Amniotic stem cell (primary cell): ENCODE results near the gene C19orf12.
A peak's percentile ranks its signal among the peaks of the same experiment; 100 is the strongest.

Experiments used
- DNase-seq: peaks from one replicate; lab custom pipeline; 2025; lab: John Stamatoyannopoulos, UW

C19orf12 gene

DNA sequence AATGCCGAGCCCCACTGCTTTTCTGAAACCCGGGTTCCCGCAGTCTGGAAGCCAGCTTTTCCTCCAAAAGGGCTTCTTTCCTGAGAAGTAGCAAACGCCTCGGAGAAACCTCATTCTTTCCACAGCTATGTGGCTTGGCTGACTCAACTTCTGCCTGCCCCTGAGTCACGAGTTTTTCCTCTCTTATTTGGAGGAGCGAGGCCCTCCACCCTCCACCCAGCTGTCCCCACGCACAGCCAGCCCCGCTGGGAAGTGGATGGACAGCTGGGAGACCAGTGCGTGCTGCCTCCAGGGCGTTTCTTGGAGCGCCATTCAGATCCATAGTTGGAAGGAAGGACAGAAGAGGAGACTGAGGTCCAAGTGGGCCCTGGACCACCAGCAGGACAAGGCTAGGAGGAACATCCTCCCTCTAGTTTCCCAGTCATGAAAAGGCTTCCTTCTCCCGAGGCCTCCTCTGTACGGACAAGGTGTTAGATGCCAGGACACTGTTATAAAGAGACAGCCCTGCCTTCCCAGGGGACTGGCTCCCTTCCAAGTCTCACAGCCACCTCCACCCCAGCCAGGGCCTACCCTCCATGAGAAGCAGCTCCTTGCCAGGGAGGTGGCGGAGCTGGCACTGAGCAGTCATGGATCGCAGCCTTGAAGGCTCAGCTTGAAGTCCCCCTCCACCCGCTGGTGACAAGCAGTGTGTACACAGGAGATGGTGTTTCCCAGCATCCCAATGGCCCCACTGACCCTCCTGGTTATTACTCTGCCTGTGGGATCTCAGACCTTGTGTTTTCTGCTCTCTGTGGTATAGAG is 52.3 kb downstream of the C19orf12 start:
- DNase-seq = peak; percentile 96

- DNase-seq = no peak
Measured at GRCh38 chr19:29662278-29662603, 52.8 kb downstream of the C19orf12 start.

DNA sequence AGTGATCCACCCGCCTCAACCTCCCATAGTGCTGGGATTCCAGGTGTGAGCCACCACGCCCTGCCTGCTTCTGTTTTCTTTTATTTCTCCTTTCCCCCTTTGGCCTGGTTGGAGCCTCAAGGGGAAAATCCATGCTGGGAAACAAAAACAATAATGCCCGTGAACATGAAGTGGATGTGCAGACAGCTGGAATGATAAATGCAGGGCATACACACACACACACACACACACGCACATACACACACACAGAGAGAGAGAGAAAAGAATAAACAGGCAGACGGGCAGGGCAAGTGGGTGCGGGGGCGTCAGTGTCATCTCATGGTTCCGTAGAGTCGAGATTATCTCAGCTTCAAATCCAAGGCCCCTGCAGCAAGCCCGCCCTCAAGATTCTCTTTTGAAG is 54.2 kb downstream of the C19orf12 start:
- no peak for DNase-seq

DNA sequence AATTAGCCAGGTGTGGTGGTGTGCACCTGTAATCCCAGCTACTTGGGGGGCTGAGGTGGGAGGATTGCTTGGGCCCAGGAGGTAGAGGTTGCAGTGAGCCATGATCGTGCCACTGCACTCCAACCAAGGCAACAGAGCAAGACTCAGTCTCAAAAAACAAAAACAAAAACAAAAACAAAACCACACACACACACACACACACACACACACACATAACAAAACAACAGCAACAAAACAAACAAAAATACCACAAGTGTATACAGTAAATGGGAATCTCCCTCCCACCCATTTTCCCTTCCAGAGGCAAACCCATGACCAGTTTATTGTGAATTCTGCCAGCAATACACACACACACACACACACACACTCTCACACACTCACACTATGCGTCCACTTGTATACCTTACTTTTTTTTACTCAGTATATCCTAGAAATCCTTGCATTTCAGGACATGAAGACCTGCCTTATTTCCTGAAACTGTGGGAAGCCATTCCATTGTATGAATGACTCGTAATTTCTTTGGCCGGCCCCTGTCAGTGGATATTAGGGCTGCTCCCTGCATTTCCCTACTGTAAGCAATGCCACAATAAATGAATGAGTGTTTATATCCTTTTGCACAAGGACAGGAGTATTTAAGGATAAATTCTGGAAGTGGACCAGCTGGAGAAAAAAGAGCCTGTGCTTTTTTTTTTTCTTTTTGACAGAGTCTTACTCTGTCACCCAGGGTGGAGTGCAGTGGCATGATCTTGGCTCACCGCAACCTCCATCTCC is 56.7 kb downstream of the C19orf12 start:
- DNase-seq = no peak

DNA sequence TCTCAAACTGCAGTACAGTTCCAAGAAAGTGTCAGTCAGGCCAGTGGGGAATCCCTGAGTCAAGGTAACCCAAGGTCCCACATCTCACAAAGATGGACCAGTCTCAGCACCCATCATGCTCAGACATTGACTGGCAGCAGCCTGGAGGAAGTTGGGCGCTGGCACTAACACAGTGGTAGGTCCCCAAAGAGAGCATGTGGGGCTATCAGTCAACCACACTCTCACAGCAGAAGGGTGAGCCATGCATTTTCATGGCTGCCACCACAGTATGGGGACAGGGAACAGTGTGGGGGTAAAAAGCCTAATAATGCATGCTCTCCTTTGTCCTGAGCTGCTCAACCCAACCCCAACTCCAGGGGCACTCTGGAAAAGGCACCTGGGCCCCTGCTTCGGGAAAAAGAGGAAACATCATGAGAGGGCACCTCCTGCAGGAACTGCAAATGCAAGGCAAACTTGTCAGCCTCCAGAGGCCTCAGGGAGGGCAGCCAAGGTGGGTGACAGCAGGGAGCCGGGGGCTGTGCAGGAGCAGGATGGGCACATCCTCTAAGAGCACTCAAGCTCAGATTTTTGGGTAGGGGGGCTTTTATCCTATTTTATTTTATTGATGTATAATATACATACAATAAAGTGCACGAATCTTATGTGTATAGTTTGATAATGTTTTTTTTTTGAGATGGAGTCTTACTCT is 59.3 kb downstream of the C19orf12 start:
- DNase-seq = no peak

DNA sequence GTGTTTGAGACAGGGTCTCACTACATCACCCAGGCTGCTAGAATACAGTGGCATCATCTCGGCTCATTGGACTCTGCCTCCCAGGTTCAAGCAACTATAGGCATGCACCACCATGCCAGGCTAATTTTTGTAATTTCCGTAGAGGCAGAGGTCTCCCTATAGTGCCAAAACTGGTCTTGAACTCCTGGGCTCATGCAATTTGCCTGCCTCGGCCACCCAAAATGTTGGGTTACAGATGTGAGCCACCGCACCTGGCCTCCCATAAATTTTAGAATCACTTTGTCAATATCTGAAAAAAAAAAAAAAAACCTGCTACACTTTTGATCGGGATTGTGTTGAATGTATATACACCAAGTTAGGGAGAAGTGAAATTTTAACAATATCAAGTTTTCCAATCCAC is 61.7 kb downstream of the C19orf12 start:
- DNase-seq = no peak

- DNase-seq = no peak
Measured at GRCh38 chr19:29651622-29652394, 63.3 kb downstream of the C19orf12 start.

DNA sequence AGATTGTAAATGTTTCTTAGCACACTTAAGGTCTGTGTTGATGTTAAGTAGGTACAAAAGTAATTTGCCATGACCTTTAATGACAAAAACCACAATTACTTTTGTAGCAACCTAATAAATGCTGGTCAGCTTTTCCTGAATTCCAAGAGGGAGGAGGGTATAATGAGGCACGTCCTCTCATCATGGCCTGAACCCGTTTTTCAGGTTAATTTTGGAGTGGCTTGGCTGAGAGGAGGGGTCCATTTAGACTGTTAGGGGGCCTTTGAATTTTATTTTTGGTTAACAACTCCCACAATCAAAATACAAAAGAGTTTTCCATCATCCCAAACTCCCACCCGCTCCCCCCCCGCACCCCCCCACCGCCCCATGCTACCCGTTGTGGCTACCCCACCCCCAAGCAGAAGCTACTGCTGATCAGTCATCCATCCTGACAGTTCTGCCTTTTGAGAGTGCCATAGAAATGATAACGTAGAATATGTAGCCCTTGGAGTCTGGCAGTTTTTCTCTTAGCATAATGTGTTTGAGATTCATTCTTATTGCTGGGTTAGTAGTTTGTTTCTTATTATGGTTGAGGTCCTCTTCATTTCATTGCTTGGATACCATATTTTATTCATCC is 64.2 kb downstream of the C19orf12 start:
- no peak for DNase-seq
